Osteocyte (in vitro differentiated cells): Measurements from ENCODE around the gene TOR1A. TPM values are rescaled to one million over a fixed set of nuclear protein-coding genes. Genes with fewer than 3 reads are reported as not detected.

Source experiments
- DNase-seq: peaks from one replicate; pipeline ENCODE4 v3.0.0; 2021; ENCODE audit warnings: mixed read lengths; ENCODE audit not compliant: unreplicated experiment; ENCODE audit errors: extremely low spot score
- H3K27ac Mint-ChIP-seq: one replicate; pipeline ENCODE4 v1.8.0; 2021; ENCODE audit warnings: mild to moderate bottlenecking, mixed read lengths; ENCODE audit not compliant: unreplicated experiment
- H3K27me3 Mint-ChIP-seq: one replicate; pipeline ENCODE4 v1.8.0; 2021; ENCODE audit warnings: mixed read lengths; ENCODE audit not compliant: unreplicated experiment
- H3K36me3 Mint-ChIP-seq: one replicate; pipeline ENCODE4 v1.8.0; 2021; ENCODE audit warnings: mixed read lengths; ENCODE audit not compliant: unreplicated experiment
- H3K4me1 Mint-ChIP-seq: one replicate; pipeline ENCODE4 v1.8.0; 2021; ENCODE audit warnings: mixed read lengths; ENCODE audit not compliant: unreplicated experiment
- H3K4me3 Mint-ChIP-seq: one replicate; pipeline ENCODE4 v1.8.0; 2021; ENCODE audit warnings: mild to moderate bottlenecking, moderate library complexity, mixed read lengths; ENCODE audit not compliant: unreplicated experiment
- H3K9me3 Mint-ChIP-seq: one replicate; pipeline ENCODE4 v1.8.0; 2021; ENCODE audit warnings: mixed read lengths; ENCODE audit not compliant: unreplicated experiment
- CTCF ChIP-seq: fragments of 200-600 bp; sonication (generic); IDR thresholded peaks from 2 replicates; pipeline ENCODE4 v1.5.0; 2021; ENCODE audit warnings: antibody characterized with exemption, mild to moderate bottlenecking, moderate library complexity
- total RNA-seq: library from RNA; stranded (reverse); gene quantifications from 2 replicates; pipeline ENCODE4 v1.2.1, GENCODE V29; 2021

TOR1A gene
- total RNA-seq, 1 donor from 2014 or later = 46.1 TPM

GRCh38 chr9:129841071-129841470 lies 17.1 kb upstream of the TOR1A start:
- DNase-seq = no peak
- TF ChIP-seq CTCF = no peak
- H3K27me3 Mint-ChIP-seq = no peaks in the 10 kb centered on the region
- no peak overlapping the region for H3K4me3 Mint-ChIP-seq
- no peak overlapping the region for H3K27ac Mint-ChIP-seq
- peaks cover 27% of the 10 kb centered on the region for H3K4me1 Mint-ChIP-seq
- H3K36me3 Mint-ChIP-seq = peaks cover 3% of the 10 kb centered on the region
- H3K9me3 Mint-ChIP-seq = no peaks in the 10 kb centered on the region

- Mint-ChIP-seq H3K36me3 (peaks cover 3% of the 10 kb centered on the region), H3K27me3 (no peaks in the 10 kb centered on the region), H3K27ac (no peak overlapping the region), H3K4me1 (peaks cover 32% of the 10 kb centered on the region), H3K4me3 (no peak overlapping the region), H3K9me3 (no peaks in the 10 kb centered on the region)
- DNase-seq = no peak
- no peak for TF ChIP-seq CTCF
Observed at GRCh38 chr9:129840034-129840433, 16.1 kb upstream of the TOR1A start.

GRCh38 chr9:129839324-129840023 lies 15.5 kb upstream of the TOR1A start:
- no peaks in the 10 kb centered on the region for H3K9me3 Mint-ChIP-seq
- H3K27me3 Mint-ChIP-seq = no peaks in the 10 kb centered on the region
- no peak for TF ChIP-seq CTCF
- peak overlapping the region; percentile 65 for H3K27ac Mint-ChIP-seq
- H3K4me3 Mint-ChIP-seq = no peak overlapping the region
- peaks cover 3% of the 10 kb centered on the region for H3K36me3 Mint-ChIP-seq
- DNase-seq = no peak
- peaks cover 37% of the 10 kb centered on the region for H3K4me1 Mint-ChIP-seq

GRCh38 chr9:129838707-129839259 lies 14.8 kb upstream of the TOR1A start:
- Mint-ChIP-seq H3K4me3 (peak overlapping the region; percentile 8), H3K36me3 (peaks cover 3% of the 10 kb centered on the region), H3K4me1 (peaks cover 44% of the 10 kb centered on the region), H3K27me3 (no peaks in the 10 kb centered on the region), H3K9me3 (no peaks in the 10 kb centered on the region), H3K27ac (peak overlapping the region; percentile 65)
- TF ChIP-seq CTCF = no peak
- DNase-seq = no peak

- TF ChIP-seq CTCF = no peak
- no peaks in the 10 kb centered on the region for H3K27me3 Mint-ChIP-seq
- H3K4me3 Mint-ChIP-seq = peak overlapping the region; percentile 90
- H3K36me3 Mint-ChIP-seq = peaks cover 9% of the 10 kb centered on the region
- H3K4me1 Mint-ChIP-seq = peaks cover 48% of the 10 kb centered on the region
- no peak for DNase-seq
- H3K27ac Mint-ChIP-seq = peak overlapping the region; percentile 23
- no peaks in the 10 kb centered on the region for H3K9me3 Mint-ChIP-seq
Observed at GRCh38 chr9:129836311-129837007, 12.5 kb upstream of the TOR1A start.
